ENCODE measurements around the gene PRRC2C. TPM values are rescaled to one million over a fixed set of nuclear protein-coding genes. Genes with fewer than 3 reads are reported as not detected.
"Not testable (repeated sequence)": the region's sequence is repeated elsewhere in the genome, so short reads cannot be mapped to it uniquely, and the experiment has no call there.

PRRC2C gene
- total RNA-seq, 4 donors from 2014 or later, result 96.1 to 181 (median 104) TPM

DNA sequence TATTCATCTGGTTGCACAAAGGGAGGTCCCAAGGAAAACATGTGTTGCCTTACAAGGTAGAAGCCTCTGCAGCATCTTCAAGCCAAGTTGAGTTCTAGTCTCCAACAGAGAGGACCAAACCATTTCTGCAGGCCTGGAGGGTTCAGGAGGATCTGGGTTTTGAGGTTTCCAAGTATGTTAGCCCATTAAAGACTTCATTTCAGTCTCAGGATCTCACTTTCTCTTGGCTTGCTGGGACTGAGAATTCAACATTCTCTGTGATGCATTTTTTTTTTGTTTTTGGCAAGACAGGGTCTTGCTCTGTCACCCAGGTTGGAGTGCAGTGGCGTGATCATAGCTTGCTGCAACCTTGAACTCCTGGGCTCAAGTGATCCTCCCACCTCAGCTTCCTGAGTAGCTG, 128.0 kb downstream of the PRRC2C start:
- Histone ChIP-seq H3K9me3 (no peaks in the 10 kb centered on the region), H3K4me3 (no peak overlapping the region), H3K36me3 (no peaks in the 10 kb centered on the region), H3K27ac (no peak overlapping the region), H3K27me3 (no peaks in the 10 kb centered on the region), H3K4me1 (no peaks in the 10 kb centered on the region)
- TF ChIP-seq, protein P1, sequence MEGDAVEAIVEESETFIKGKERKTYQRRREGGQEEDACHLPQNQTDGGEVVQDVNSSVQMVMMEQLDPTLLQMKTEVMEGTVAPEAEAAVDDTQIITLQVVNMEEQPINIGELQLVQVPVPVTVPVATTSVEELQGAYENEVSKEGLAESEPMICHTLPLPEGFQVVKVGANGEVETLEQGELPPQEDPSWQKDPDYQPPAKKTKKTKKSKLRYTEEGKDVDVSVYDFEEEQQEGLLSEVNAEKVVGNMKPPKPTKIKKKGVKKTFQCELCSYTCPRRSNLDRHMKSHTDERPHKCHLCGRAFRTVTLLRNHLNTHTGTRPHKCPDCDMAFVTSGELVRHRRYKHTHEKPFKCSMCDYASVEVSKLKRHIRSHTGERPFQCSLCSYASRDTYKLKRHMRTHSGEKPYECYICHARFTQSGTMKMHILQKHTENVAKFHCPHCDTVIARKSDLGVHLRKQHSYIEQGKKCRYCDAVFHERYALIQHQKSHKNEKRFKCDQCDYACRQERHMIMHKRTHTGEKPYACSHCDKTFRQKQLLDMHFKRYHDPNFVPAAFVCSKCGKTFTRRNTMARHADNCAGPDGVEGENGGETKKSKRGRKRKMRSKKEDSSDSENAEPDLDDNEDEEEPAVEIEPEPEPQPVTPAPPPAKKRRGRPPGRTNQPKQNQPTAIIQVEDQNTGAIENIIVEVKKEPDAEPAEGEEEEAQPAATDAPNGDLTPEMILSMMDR (IDR thresholded peaks at IDR 0.05), result no peak
- TF ChIP-seq POLR2AphosphoS5 (IDR thresholded peaks at IDR 0.05) (no peak), POLR2A (IDR thresholded peaks at IDR 0.05) (no peak), EP300 (IDR thresholded peaks at IDR 0.05) (no peak)
- DNase-seq (ENCODE audit: low spot score in 2 of 2), result no peak
- WGBS, result 100% methylated on average over 1 of the region's 1 CpG

- not testable (repeated sequence) for H3K4me3 ChIP-seq; H3K27me3 ChIP-seq; DNase-seq (ENCODE audit: low spot score in 2 of 2); H3K36me3 ChIP-seq; H3K9me3 ChIP-seq; H3K27ac ChIP-seq; H3K4me1 ChIP-seq
- 78% methylated on average over 14 of the region's 14 CpGs for WGBS
Observed at GRCh38 chr1:171615122-171615906, 130.0 kb downstream of the PRRC2C start.

DNA sequence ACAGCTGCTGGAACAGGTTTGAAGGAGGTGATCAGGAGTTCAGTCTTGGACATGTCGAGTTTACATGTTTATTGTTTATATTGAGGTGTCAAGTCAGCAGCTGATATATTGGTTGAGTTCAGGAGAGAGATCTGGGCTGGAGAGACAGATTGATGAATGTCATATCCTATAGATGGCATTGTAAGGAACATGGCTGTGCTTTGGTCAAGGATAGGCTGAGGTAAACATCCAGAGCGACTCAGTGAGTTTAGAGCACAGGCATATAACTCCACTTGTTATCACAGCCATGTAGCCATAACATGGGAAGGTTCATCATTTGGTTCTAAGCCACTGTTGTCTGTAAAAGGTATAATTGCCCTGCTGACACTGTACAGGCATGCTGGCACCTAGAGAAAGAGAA, 131.3 kb downstream of the PRRC2C start:
- Histone ChIP-seq H3K27ac (no peak overlapping the region), H3K36me3 (no peaks in the 10 kb centered on the region), H3K4me1 (no peaks in the 10 kb centered on the region), H3K4me3 (no peak overlapping the region), H3K9me3 (no peaks in the 10 kb centered on the region), H3K27me3 (no peaks in the 10 kb centered on the region)
- 82% methylated on average over 2 of the region's 2 CpGs for WGBS
- no peak for DNase-seq (ENCODE audit: low spot score in 2 of 2)
- TF ChIP-seq POLR2AphosphoS5 (IDR thresholded peaks at IDR 0.05) (no peak), EP300 (IDR thresholded peaks at IDR 0.05) (no peak), POLR2A (IDR thresholded peaks at IDR 0.05) (no peak)
- TF ChIP-seq, protein P1 (IDR thresholded peaks at IDR 0.05), result no peak

DNA sequence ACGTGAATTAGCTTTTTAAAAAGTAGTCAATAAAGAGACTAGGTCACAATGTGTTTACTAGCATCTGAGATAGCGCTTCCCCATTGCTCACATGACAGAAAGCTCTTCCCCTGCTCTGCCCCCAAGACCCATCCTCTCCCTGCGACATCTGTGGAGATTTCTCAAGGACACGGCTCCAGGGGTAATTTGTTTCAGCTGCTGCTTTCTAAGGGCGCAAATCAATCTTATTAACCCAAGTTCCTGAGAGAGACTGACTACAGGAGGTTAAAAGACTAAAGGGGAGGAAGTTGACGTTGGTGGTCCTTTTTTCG, 136.8 kb downstream of the PRRC2C start, which contains the start of gene MYOCOS:
TSS of gene MYOCOS (plus strand) at position 92 of the 311 bp plus-strand sequence. CDS start 1,641 bp downstream, outside the sequence.
- no peak for TF ChIP-seq POLR2AphosphoS5 (IDR thresholded peaks at IDR 0.05)
- TF ChIP-seq EP300 (IDR thresholded peaks at IDR 0.05), result no peak
- no peak for TF ChIP-seq POLR2A (IDR thresholded peaks at IDR 0.05)
- TF ChIP-seq, protein P1 (IDR thresholded peaks at IDR 0.05), result no peak
- Histone ChIP-seq H3K9me3 (no peaks in the 10 kb centered on the region), H3K4me1 (no peaks in the 10 kb centered on the region), H3K27ac (no peak within 1 kb of the TSS), H3K36me3 (no peaks in the 10 kb centered on the region), H3K27me3 (no peaks in the 10 kb centered on the region), H3K4me3 (no peak within 1 kb of the TSS)
- no peak for DNase-seq (ENCODE audit: low spot score in 2 of 2)
- WGBS, result 55% methylated on average over 7 of the region's 7 CpGs

DNA sequence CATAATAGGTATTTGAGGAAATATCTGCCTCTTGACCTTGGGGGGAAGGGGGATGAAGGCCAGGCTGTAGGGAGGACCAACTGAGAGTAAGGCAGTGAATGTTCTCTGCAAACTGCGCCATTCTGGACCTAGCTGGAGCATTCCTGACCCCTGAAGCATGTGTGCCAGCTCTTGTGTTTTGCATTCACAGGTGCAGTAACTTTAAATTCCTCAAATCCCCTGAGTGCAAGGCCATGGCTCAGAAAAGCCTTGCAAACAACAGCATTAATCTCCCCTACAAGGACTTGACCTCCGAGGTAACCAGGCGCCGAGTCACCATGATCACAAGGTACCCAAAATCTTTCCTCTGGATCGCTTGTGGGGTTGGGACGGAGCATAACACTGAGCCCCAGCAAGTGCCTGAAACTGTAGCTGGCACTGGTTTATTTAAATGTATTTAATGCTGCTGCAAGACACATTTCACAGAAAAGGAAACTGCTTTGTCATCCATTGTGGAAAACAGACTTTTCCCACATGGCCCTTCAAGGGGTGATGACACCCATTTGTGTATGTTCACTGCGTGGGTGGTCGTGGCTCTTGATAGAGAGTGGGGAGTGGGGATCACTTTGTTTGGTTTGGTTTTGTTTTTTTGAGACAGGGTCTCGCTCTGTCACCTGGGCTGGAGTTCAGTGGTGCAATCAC, 138.5 kb downstream of the PRRC2C start:
- 77% methylated on average over 9 of the region's 9 CpGs for WGBS
- Histone ChIP-seq H3K27ac (no peak overlapping the region), H3K27me3 (no peaks in the 10 kb centered on the region), H3K36me3 (no peaks in the 10 kb centered on the region), H3K9me3 (no peaks in the 10 kb centered on the region), H3K4me1 (no peaks in the 10 kb centered on the region), H3K4me3 (no peak overlapping the region)
- TF ChIP-seq, protein P1 (IDR thresholded peaks at IDR 0.05), result no peak
- no peak for TF ChIP-seq EP300 (IDR thresholded peaks at IDR 0.05)
- no peak for DNase-seq (ENCODE audit: low spot score in 2 of 2)
